T-cell (primary cell): ENCODE data around the gene RUNX2. TPM values are rescaled to one million over a fixed set of nuclear protein-coding genes. Genes with fewer than 3 reads are reported as not detected.

Experiments used
- total RNA-seq, 35 experiments: library from RNA in 6 of 35; stranded (reverse) in 6 of 35; fragments of 120-200 nt in 1 of 35; gene quantifications; one replicate each; pipeline versions ENCODE4 v1.2.1 to v1.2.4 and lab custom pipeline; 2013 to 2026

Gene RUNX2
- total RNA-seq, 5 donors from 2014 or later (not counting 1 experiment from before 2014, with no cell fraction given), result 14.4 to 31.8 (median 22.4) TPM

Other genes with a start within 250 kb of the RUNX2 start
- gene SUPT3H, start 49.6 kb downstream of the RUNX2 start, total RNA-seq, result 10 to 100 TPM in 3 of 5 donors, 1 to 10 TPM in 2; 9.3 to 12.9 (median 10.7) TPM